Activated CD4-positive, alpha-beta memory T cell treated with anti-CD3 and anti-CD28 coated beads, Interleukin-2, amount 10 ng/mL, durations not matched to agents 7 days and 5 days (primary cell): ENCODE measurements around the gene TTC13. TPM values are rescaled to one million over a fixed set of nuclear protein-coding genes. Genes with fewer than 3 reads are reported as not detected.
"Not testable (repeated sequence)": the region's sequence is repeated elsewhere in the genome, so short reads cannot be mapped to it uniquely, and the experiment has no call there.

Source experiments
- CTCF ChIA-PET: fragments of 350-600 bp; sonication (Branson Sonifier 250); formaldehyde crosslinking; loops from one replicate; lab custom pipeline; 2021; ENCODE audit warnings: antibody characterized with exemption, inconsistent platforms; lab: Charles Lee
- POLR2A ChIA-PET: fragments of 350-600 bp; sonication (Branson Sonifier 250); formaldehyde crosslinking; loops from one replicate; lab custom pipeline; 2021; ENCODE audit warnings: antibody characterized with exemption; lab: Charles Lee
- DNase-seq: peaks from one replicate; pipeline ENCODE4 v3.0.0-alpha.2; 2020
- H3K27ac Mint-ChIP-seq: one replicate; pipeline ENCODE4 v1.8.0; 2021; ENCODE audit warnings: mild to moderate bottlenecking, mixed read lengths
- H3K27me3 Mint-ChIP-seq: one replicate; pipeline ENCODE4 v1.8.0; 2021; ENCODE audit warnings: mixed read lengths
- H3K36me3 Mint-ChIP-seq: one replicate; pipeline ENCODE4 v1.8.0; 2021; ENCODE audit warnings: low read depth, mixed read lengths
- H3K4me1 Mint-ChIP-seq: one replicate; pipeline ENCODE4 v1.8.0; 2021; ENCODE audit warnings: mixed read lengths
- H3K4me3 Mint-ChIP-seq: one replicate; pipeline ENCODE4 v1.8.0; 2021; ENCODE audit warnings: mild to moderate bottlenecking, mixed read lengths
- H3K9me3 Mint-ChIP-seq: one replicate; pipeline ENCODE4 v1.8.0; 2021; ENCODE audit warnings: mixed read lengths
- total RNA-seq, 2 experiments: library from RNA; stranded (reverse); gene quantifications; one replicate each; pipeline ENCODE4 v1.2.3, GENCODE V29; 2021

TTC13 gene
- total RNA-seq, 2 experiments from 2014 or later = 42.0 to 46.0 TPM

DNA sequence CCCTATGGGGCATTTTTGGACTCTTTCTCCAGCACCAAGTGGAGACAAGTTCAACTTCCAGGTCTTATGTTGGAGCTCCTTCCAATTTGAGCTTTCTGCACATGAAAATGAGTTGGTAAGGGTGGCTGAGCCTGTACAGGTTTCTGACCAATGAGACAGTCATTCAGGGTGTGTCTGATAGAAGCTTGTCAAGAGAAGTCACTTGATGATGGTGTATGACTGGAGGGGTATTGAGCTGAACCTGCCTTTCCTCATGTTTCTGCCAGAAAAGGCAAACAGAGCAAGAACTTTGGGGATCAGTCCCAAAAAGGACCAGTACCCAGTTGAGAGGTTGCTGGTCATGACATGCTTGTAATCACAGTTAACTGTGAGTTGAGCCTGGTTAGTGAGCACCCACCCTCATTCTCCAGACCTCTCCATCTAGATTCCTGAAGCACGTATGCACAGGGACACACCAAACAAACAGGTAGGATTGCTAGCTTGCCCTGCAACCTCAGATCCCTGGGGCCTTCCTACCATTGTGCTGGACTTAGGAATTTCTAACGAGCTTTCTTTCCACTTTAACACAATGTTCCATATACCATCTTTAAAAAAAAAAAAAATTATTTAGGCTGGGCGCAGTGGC, 34.8 kb upstream of the TTC13 start:
- POLR2A ChIA-PET = no interaction called here
- Mint-ChIP-seq H3K27ac (no peak overlapping the region), H3K27me3 (no peaks in the 10 kb centered on the region), H3K4me1 (no peaks in the 10 kb centered on the region), H3K9me3 (no peaks in the 10 kb centered on the region), H3K36me3 (peaks cover 3% of the 10 kb centered on the region), H3K4me3 (no peak overlapping the region)
- no peak for DNase-seq
- CTCF ChIA-PET = no interaction called here

DNA sequence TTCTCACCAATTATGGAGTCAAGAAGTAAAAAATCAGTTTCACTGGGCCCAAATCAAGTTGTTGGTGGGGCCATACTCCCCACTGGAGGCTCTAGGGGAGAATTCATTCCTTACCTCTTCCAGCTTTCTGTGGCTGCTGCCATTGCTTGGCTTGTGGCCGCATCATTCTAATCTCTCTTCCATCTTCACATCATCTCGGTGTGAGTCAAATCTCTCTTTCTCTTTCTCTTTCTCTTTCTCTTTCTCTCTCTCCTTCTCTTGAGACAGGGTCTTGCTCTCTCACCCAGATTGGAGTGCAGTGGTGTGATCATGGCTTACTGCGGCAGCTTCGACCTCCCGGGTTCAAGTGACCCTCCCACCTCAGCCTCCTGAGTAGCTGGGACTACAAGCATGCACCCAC, 33.3 kb upstream of the TTC13 start:
- no peak overlapping the region for H3K4me3 Mint-ChIP-seq
- H3K27ac Mint-ChIP-seq = no peak overlapping the region
- ChIA-PET POLR2A (no interaction called here), CTCF (no interaction called here)
- H3K36me3 Mint-ChIP-seq = no peaks in the 10 kb centered on the region
- DNase-seq = no peak
- H3K27me3 Mint-ChIP-seq = no peaks in the 10 kb centered on the region
- peaks cover 5% of the 10 kb centered on the region for H3K9me3 Mint-ChIP-seq
- H3K4me1 Mint-ChIP-seq = no peaks in the 10 kb centered on the region

GRCh38 chr1:231011360-231011759, 32.7 kb upstream of the TTC13 start:
- ChIA-PET POLR2A (no interaction called here), CTCF (no interaction called here)
- H3K36me3 Mint-ChIP-seq = no peaks in the 10 kb centered on the region
- no peak overlapping the region for H3K27ac Mint-ChIP-seq
- peaks cover 4% of the 10 kb centered on the region for H3K27me3 Mint-ChIP-seq
- DNase-seq = no peak
- no peak overlapping the region for H3K4me3 Mint-ChIP-seq
- peaks cover 8% of the 10 kb centered on the region for H3K9me3 Mint-ChIP-seq
- no peaks in the 10 kb centered on the region for H3K4me1 Mint-ChIP-seq

- CTCF ChIA-PET, POLR2A ChIA-PET, H3K27ac Mint-ChIP-seq, DNase-seq, H3K4me3 Mint-ChIP-seq, H3K4me1 Mint-ChIP-seq: not testable (repeated sequence)
- Mint-ChIP-seq H3K9me3 (peaks cover 28% of the 10 kb centered on the region), H3K36me3 (peaks cover 11% of the 10 kb centered on the region), H3K27me3 (peaks cover 13% of the 10 kb centered on the region)
These were observed 28.9 kb upstream of the TTC13 start for GRCh38 chr1:231007535-231007934.

- Mint-ChIP-seq H3K4me3 (no peak overlapping the region), H3K36me3 (peaks cover 33% of the 10 kb centered on the region), H3K27ac (no peak overlapping the region), H3K4me1 (no peaks in the 10 kb centered on the region), H3K27me3 (peaks cover 13% of the 10 kb centered on the region), H3K9me3 (peaks cover 23% of the 10 kb centered on the region)
- CTCF ChIA-PET = no interaction called here
- no peak for DNase-seq
- POLR2A ChIA-PET = interaction anchor here (0.6 kb wide), 1 partner anchor 16 kb away, joined by 3 read pairs; no protein-coding TSS in a partner anchor
These were observed 23.2 kb upstream of the TTC13 start for GRCh38 chr1:231001892-231002291.

DNA sequence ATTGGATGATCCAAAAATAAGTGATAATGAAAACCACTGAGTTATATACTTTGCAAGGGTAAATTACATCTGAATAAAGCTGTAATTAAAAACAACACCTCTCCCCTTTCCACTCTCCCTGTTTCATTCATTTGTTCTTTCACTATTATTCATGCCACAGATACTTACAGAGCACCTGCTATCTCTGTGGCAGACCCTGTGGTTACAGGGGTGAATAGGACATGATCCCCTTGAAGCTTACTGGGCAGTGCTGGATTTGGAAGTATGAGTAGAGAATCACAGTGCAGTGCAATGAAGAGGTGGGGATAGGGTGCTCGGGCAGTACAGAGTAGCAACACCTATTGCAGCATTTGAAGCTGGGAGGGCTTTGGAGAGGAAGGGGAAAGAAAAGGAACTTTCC, 22.0 kb upstream of the TTC13 start:
- POLR2A ChIA-PET = no interaction called here
- no peaks in the 10 kb centered on the region for H3K4me1 Mint-ChIP-seq
- H3K27me3 Mint-ChIP-seq = peaks cover 7% of the 10 kb centered on the region
- H3K27ac Mint-ChIP-seq = no peak overlapping the region
- H3K9me3 Mint-ChIP-seq = peaks cover 15% of the 10 kb centered on the region
- DNase-seq = no peak
- CTCF ChIA-PET = no interaction called here
- H3K36me3 Mint-ChIP-seq = peaks cover 40% of the 10 kb centered on the region
- no peak overlapping the region for H3K4me3 Mint-ChIP-seq

DNA sequence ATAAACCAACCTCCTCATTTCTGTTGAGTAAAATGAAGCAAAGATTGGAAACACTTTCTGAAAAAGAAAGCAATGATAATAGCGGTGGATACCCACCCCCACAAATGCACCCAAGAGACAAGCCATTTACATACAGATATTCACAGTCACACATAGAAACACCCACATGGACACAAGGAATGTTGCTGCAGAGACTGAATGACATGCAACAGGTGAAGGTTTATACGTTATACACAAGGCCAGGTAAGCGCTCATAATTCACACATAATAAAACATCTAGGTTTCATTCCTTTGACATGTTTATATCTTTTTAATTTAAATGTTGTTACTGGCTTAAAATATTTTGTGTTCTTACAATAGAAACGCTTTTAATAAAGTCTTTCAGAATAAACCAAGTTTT, 21.5 kb upstream of the TTC13 start:
- H3K9me3 Mint-ChIP-seq = peaks cover 12% of the 10 kb centered on the region
- ChIA-PET CTCF (no interaction called here), POLR2A (no interaction called here)
- no peak overlapping the region for H3K27ac Mint-ChIP-seq
- no peaks in the 10 kb centered on the region for H3K4me1 Mint-ChIP-seq
- H3K36me3 Mint-ChIP-seq = peaks cover 43% of the 10 kb centered on the region
- no peak overlapping the region for H3K4me3 Mint-ChIP-seq
- DNase-seq = no peak
- H3K27me3 Mint-ChIP-seq = peaks cover 6% of the 10 kb centered on the region

DNA sequence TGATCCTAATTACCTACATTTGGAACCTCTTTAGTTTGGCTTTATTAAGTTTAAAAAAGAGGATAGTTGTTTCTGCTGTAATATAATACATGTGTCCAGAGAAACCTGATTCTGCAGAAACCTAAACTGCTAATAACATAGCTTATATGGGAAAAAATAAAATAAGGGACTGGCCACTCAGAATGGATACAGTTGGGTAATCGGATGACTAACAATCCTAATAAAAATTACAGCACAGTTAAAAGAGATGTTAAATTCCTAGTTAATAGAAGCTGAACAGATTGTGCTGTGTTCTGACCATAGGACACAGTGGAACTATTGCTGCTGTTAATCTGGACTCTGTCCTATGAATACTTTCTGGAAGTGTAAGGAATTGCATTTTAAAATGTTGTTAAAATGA, 16.2 kb upstream of the TTC13 start:
- DNase-seq = no peak
- H3K9me3 Mint-ChIP-seq = no peaks in the 10 kb centered on the region
- H3K36me3 Mint-ChIP-seq = peaks cover 43% of the 10 kb centered on the region
- H3K4me1 Mint-ChIP-seq = no peaks in the 10 kb centered on the region
- no peak overlapping the region for H3K4me3 Mint-ChIP-seq
- no peak overlapping the region for H3K27ac Mint-ChIP-seq
- H3K27me3 Mint-ChIP-seq = no peaks in the 10 kb centered on the region
- ChIA-PET POLR2A (no interaction called here), CTCF (no interaction called here)

DNA sequence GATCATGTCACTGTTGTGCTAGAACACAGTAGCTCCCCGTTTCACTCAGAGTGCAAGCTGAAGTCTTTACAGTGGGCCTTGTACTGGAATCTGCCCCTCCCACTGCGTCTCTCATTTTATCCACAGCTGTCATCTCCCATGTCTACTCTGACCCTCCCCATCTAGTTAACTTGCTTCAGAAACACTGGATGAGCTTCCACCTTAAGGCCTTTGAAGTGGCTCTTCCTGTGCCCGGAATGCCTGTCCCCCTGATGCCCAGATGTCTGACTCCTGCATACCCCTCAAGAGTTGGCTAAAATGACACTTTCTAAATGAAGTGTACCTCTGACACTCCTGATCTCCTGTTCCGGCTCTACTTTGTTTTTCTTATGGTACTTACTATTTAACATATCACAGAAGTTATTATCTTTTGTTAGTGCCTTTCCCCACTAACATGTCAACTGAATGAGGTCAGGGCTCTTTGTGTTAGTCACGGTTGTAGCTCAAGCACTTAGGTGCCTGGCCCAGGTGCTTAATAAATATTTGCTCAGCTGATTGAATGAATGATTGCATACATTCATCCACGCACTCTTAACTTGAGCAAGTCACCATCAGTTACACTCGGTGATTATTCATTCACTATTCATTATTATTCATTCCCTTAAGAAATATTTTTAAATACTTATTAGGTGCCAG, 13.6 kb upstream of the TTC13 start:
- H3K36me3 Mint-ChIP-seq = peaks cover 34% of the 10 kb centered on the region
- no peaks in the 10 kb centered on the region for H3K4me1 Mint-ChIP-seq

GRCh38 chr1:230987448-230987847, 8.8 kb upstream of the TTC13 start:
- ChIA-PET POLR2A (no interaction called here), CTCF (interaction anchor here (1.1 kb wide), 1 partner anchor 15 kb away, joined by 5 read pairs; no protein-coding TSS in a partner anchor)
- Mint-ChIP-seq H3K4me3 (no peak overlapping the region), H3K27ac (no peak overlapping the region), H3K27me3 (no peaks in the 10 kb centered on the region), H3K9me3 (no peaks in the 10 kb centered on the region), H3K4me1 (peaks cover 5% of the 10 kb centered on the region), H3K36me3 (peaks cover 24% of the 10 kb centered on the region)
- DNase-seq = no peak

More for the DNA sequence above, 13.6 kb upstream of the TTC13 start:
- Mint-ChIP-seq H3K27me3 (no peaks in the 10 kb centered on the region), H3K9me3 (no peaks in the 10 kb centered on the region), H3K4me3 (no peak overlapping the region), H3K27ac (no peak overlapping the region)
- ChIA-PET CTCF (interaction anchor here (1.2 kb wide), 1 partner anchor 26 kb away, joined by 3 read pairs; no protein-coding TSS in a partner anchor), POLR2A (no interaction called here)
- DNase-seq = no peak

GRCh38 chr1:230986976-230987375, 8.3 kb upstream of the TTC13 start:
- H3K4me3 Mint-ChIP-seq = no peak overlapping the region
- no peak for DNase-seq
- no peaks in the 10 kb centered on the region for H3K9me3 Mint-ChIP-seq
- H3K4me1 Mint-ChIP-seq = peaks cover 5% of the 10 kb centered on the region
- H3K36me3 Mint-ChIP-seq = peaks cover 21% of the 10 kb centered on the region
- no peak overlapping the region for H3K27ac Mint-ChIP-seq
- H3K27me3 Mint-ChIP-seq = no peaks in the 10 kb centered on the region
- ChIA-PET POLR2A (no interaction called here), CTCF (interaction anchor here (1.1 kb wide), 1 partner anchor 14 kb away, joined by 5 read pairs; no protein-coding TSS in a partner anchor)

DNA sequence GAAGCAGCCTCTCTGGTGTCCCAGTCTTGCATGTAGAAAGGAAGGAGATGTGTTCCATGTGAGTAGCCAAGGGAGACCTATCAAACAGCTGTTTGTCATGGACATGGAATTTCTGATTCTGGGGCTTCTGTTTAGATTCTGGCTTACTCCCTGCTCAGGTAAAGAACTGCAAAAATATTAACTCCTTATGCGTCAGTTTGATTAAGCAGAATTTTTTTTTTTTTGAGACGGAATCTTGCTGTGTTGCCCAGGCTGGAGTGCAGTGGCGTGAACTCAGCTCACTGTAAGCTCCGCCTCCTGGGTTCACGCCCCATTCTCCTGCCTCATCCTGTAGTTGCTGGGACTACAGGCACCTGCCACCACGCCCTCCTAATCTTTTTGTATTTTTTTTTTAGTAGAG, 7.0 kb upstream of the TTC13 start:
- no peak for DNase-seq
- no peak overlapping the region for H3K4me3 Mint-ChIP-seq
- no peaks in the 10 kb centered on the region for H3K9me3 Mint-ChIP-seq
- H3K27ac Mint-ChIP-seq = no peak overlapping the region
- ChIA-PET POLR2A (interaction anchor here (0.6 kb wide), 1 partner anchor 8 kb away, joined by 3 read pairs; no protein-coding TSS in a partner anchor), CTCF (interaction anchor here (0.6 kb wide), 1 partner anchor 248 kb away, joined by 3 read pairs; no protein-coding TSS in a partner anchor)
- peaks cover 5% of the 10 kb centered on the region for H3K4me1 Mint-ChIP-seq
- peaks cover 11% of the 10 kb centered on the region for H3K36me3 Mint-ChIP-seq
- H3K27me3 Mint-ChIP-seq = no peaks in the 10 kb centered on the region

DNA sequence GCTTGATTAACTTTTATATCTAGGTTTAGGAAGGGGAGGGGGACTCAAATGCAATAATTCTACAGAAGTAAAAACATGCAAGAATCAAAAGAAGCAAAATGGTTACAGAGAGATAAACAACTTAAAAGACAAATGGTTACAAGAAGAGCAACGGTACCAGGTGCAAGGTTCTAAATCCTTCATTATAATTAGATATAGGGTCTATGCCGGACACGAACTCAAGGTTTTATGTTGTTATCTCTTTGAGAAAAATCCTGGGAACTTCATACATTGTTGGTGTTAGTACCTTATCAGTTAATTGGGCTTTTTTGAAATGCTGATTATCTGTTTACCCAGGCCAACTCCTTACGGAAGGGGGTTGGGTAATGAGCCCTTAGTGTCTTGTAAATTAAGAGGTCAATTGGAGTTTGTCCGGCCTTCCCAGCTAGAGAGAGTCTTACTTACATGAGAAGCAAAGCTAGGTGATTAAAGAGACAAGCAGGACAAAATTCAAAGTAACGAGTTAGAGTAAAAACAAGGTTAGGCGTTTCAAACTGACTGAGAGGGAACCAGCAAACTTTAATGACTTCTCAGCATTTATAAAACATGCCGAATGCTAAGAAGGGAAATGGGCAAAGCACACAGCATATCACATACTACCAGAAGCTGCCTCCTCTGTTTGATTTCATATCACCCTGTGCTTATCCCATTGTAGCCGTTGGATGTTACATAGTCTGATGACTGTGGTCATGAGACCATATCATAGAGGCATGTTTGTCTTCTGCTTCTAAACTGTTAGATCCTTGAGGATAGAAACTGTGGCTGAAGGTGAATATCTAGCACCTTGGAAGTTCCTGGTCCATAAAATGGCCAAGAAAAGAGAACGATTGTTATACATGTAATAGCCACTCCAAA, 6.2 kb upstream of the TTC13 start:
- H3K27ac Mint-ChIP-seq, CTCF ChIA-PET, H3K9me3 Mint-ChIP-seq, H3K36me3 Mint-ChIP-seq, H3K4me1 Mint-ChIP-seq, DNase-seq, H3K4me3 Mint-ChIP-seq, H3K27me3 Mint-ChIP-seq: not testable (repeated sequence)
- POLR2A ChIA-PET = interaction anchor here (0.6 kb wide), 1 partner anchor 7 kb away, joined by 3 read pairs; no protein-coding TSS in a partner anchor
